Measurements from ENCODE around the gene SLC25A5.

The SLC25A5 gene

DNA sequence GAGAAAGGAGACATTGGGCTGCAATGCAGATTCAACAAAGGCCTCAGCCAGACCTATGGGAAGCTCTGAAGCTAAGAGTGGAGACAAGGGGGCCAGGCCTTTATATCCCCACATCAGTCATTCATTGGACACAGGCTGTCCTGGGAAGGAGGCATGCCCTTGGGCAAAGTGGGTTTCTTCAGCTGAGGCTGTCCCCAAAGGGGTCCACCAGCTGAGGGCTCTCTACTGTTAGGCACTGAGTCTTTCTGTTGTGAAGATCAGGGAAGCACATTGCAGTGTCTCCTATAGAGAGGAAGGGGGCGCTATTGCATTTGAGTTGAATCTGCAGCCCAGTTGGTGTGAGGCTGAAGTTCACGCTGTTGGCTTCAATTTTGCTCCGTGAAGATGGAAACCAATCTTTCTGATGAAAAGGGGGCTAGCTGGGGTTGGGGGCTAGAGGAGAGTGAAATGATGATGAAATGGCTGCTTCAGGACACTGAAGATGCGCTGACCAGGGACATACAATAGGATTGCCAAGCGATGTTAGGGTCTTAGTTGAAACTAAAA, 48.0 kb downstream of the SLC25A5 start:
- ChIA-PET POLR2A (interaction anchor here (0.5 kb wide), 1 partner anchor 97 kb away, joined by 4 read pairs; no protein-coding TSS in a partner anchor), CTCF (interaction anchor here (0.8 to 1.8 kb wide), 8 partner anchors 10 to 269 kb away, joined by 3 to 5 read pairs (median 4); no protein-coding TSS in a partner anchor)
- Histone ChIP-seq H3K4me1 (ENCODE audit: control extremely low read depth in 1 of 4, control insufficient read depth in 4 of 4, insufficient read depth in 4 of 4, low read length in 3 of 4) (no peaks in the 10 kb centered on the region), H3K4me3 (ENCODE audit: control insufficient read depth in 1 of 7, extremely low read depth in 1 of 7, insufficient read depth in 4 of 7, low read depth in 2 of 7, low read length in 6 of 7) (no peak overlapping the region), H3K27ac (ENCODE audit: insufficient read depth in 1 of 2, low read depth in 1 of 2, low read length in 2 of 2, poor library complexity in 1 of 2, severe bottlenecking in 2 of 2) (no peak overlapping the region), H3K36me3 (ENCODE audit: control insufficient read depth in 4 of 4, insufficient read depth in 4 of 4, low read length in 3 of 4) (no peaks in the 10 kb centered on the region), H3K27me3 (replicated peaks in 2 of 5; ENCODE audit: control insufficient read depth in 4 of 5, insufficient read depth in 5 of 5, low read length in 4 of 5) (no peaks in the 10 kb centered on the region), H3K9me3 (ENCODE audit: control extremely low read depth in 1 of 5, control insufficient read depth in 4 of 5, insufficient read depth in 2 of 5, low read depth in 1 of 5, low read length in 4 of 5) (no peaks in the 10 kb centered on the region)
- DNase-seq = peak; percentile 73 to 83 (median 82)
- WGBS (ENCODE audit: insufficient coverage) = 29% methylated on average over 5 of the region's 5 CpGs

DNA sequence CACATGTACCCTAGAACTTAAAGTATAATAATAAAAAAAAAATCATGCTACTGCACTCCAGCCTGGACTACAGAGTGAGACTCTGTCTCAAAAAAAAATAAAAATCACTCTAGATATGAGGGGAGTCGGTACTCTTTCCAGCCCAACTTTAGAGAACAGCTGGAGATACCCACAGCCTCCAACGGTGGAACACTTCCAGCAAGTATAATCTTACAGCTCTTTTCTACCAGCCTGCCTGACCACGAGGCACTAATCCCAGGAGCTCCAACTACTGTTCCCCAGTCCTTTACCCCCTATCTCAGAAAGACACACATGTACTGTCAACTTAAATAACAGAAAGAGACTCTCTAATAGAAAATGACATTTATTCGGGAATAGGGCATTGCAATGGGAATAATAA, 50.1 kb downstream of the SLC25A5 start:
- Histone ChIP-seq H3K36me3 (ENCODE audit: control insufficient read depth in 4 of 4, insufficient read depth in 4 of 4, low read length in 3 of 4) (no peaks in the 10 kb centered on the region), H3K27me3 (replicated peaks in 2 of 5; ENCODE audit: control insufficient read depth in 4 of 5, insufficient read depth in 5 of 5, low read length in 4 of 5) (no peaks in the 10 kb centered on the region), H3K4me3 (ENCODE audit: control insufficient read depth in 1 of 7, extremely low read depth in 1 of 7, insufficient read depth in 4 of 7, low read depth in 2 of 7, low read length in 6 of 7) (no peak overlapping the region), H3K9me3 (ENCODE audit: control extremely low read depth in 1 of 5, control insufficient read depth in 4 of 5, insufficient read depth in 2 of 5, low read depth in 1 of 5, low read length in 4 of 5) (no peaks in the 10 kb centered on the region), H3K27ac (ENCODE audit: insufficient read depth in 1 of 2, low read depth in 1 of 2, low read length in 2 of 2, poor library complexity in 1 of 2, severe bottlenecking in 2 of 2) (no peak overlapping the region), H3K4me1 (ENCODE audit: control extremely low read depth in 1 of 4, control insufficient read depth in 4 of 4, insufficient read depth in 4 of 4, low read length in 3 of 4) (no peaks in the 10 kb centered on the region)
- 85% methylated on average over 3 of the region's 4 CpGs for WGBS (ENCODE audit: insufficient coverage)
- no peak for DNase-seq
- CTCF ChIA-PET = interaction anchor here (1.0 kb wide), 1 partner anchor 85 kb away, joined by 3 read pairs; no protein-coding TSS in a partner anchor
- POLR2A ChIA-PET = no interaction called here
